ENCODE results near the gene CGNL1.

The CGNL1 gene

DNA sequence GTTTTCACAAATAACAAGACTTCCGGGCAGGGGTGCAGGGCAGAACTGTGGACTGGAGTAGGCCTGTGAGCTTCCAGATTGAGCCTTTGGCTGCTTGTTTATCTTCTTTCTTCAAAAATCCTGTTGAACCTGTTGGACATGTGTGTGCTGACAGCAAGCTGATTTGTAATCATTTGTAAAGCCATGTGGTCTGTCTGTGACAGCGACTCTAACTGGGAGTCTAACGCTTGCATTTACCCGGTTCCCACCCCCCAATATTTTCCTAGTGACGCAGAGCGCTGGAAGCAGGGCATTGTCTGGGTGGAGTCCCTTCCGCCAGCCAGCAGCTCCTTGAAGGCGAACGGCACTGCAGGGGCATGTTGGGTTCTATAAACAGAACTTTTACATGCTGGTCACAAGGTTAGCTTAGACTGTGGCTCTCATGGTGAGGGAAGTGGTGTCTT is 129.7 kb downstream of the CGNL1 start:
- Histone ChIP-seq H3K4me3 (ENCODE audit: low read depth, low read length) (no peak overlapping the region), H3K27ac (ENCODE audit: extremely low read depth, low read depth, low read length) (no peak overlapping the region), H3K36me3 (ENCODE audit: control insufficient read depth in 2 of 2, insufficient read depth in 1 of 2, low read length in 2 of 2) (no peaks in the 10 kb centered on the region), H3K4me1 (ENCODE audit: control insufficient read depth, insufficient read depth, low read length) (no peaks in the 10 kb centered on the region), H3K9me3 (ENCODE audit: control insufficient read depth, insufficient read depth, low read depth, low read length) (no peaks in the 10 kb centered on the region)
- TF ChIP-seq SCRT2 (tag by site-specific recombination; IDR thresholded peaks at IDR 0.05) (peak; percentile 54; the same call in 1 of the 2 replicates), HOXD13 (CRISPR knock-in tag; IDR thresholded peaks at IDR 0.05; ENCODE audit: borderline replicate concordance) (no peak)
- POLR2A ChIA-PET: no interaction called here
- CTCF ChIA-PET: interaction anchor here (1.1 kb wide), 1 partner anchor 165 kb away, joined by 3 read pairs; no protein-coding TSS in a partner anchor

DNA sequence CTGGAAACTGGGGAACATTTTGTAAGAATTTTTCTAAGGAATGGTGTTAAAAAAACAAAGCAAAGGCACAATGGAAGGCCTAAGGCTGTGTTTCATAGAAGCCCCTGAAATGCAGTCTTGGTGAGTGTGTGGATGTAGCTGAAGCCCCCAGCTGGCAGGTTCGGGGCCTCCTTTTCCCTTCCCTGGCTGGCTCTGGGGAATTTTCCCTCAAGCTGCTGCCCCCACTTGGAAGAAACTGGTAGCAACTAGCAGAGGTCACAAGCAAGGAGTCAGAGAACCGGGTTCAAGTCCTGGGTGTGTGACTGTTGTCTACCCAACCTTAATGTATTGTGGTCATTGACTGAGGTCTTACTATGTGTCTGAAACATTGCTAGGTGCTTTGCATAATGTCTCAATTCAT is 130.1 kb downstream of the CGNL1 start:
- TF ChIP-seq ZNF677 (tag by site-specific recombination; IDR thresholded peaks at IDR 0.05): no peak
- TF ChIP-seq YY2 (tag by site-specific recombination; IDR thresholded peaks at IDR 0.05): no peak
- TF ChIP-seq ZNF302 (tag by site-specific recombination; IDR thresholded peaks at IDR 0.05; ENCODE audit: low read depth): no peak
- no peak for TF ChIP-seq ZNF24 (tag by site-specific recombination; IDR thresholded peaks at IDR 0.05)
- no peak for TF ChIP-seq ZNF274 (IDR thresholded peaks at IDR 0.05; ENCODE audit: low read length)
- TF ChIP-seq ZNF274 (tag by site-specific recombination; IDR thresholded peaks at IDR 0.05; ENCODE audit: borderline replicate concordance): no peak
- TF ChIP-seq, protein P1, sequence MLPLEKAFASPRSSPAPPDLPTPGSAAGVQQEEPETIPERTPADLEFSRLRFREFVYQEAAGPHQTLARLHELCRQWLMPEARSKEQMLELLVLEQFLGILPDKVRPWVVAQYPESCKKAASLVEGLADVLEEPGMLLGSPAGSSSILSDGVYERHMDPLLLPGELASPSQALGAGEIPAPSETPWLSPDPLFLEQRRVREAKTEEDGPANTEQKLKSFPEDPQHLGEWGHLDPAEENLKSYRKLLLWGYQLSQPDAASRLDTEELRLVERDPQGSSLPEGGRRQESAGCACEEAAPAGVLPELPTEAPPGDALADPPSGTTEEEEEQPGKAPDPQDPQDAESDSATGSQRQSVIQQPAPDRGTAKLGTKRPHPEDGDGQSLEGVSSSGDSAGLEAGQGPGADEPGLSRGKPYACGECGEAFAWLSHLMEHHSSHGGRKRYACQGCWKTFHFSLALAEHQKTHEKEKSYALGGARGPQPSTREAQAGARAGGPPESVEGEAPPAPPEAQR (tag by site-specific recombination; IDR thresholded peaks at IDR 0.05): no peak
- no peak for TF ChIP-seq ZFHX2 (tag by site-specific recombination; conservative IDR thresholded peaks at IDR 0.05)
- TF ChIP-seq ZNF223 (tag by site-specific recombination; IDR thresholded peaks at IDR 0.05): no peak
- no peak for TF ChIP-seq HOXA7 (CRISPR knock-in tag; IDR thresholded peaks at IDR 0.05; ENCODE audit: borderline replicate concordance)
- TF ChIP-seq ZNF350 (tag by site-specific recombination; IDR thresholded peaks at IDR 0.05): no peak
- no peak for TF ChIP-seq ZNF701 (tag by site-specific recombination; IDR thresholded peaks at IDR 0.05)
- TF ChIP-seq ZNF473 (tag by site-specific recombination; IDR thresholded peaks at IDR 0.05): no peak
- TF ChIP-seq BCL11B (tag by site-specific recombination; IDR thresholded peaks at IDR 0.05; ENCODE audit: low read depth): no peak
- TF ChIP-seq ZNF610 (tag by site-specific recombination; IDR thresholded peaks at IDR 0.05; ENCODE audit: borderline replicate concordance): no peak
- TF ChIP-seq ZBTB1 (tag by site-specific recombination; IDR thresholded peaks at IDR 0.05): no peak
- TF ChIP-seq, protein P2, sequence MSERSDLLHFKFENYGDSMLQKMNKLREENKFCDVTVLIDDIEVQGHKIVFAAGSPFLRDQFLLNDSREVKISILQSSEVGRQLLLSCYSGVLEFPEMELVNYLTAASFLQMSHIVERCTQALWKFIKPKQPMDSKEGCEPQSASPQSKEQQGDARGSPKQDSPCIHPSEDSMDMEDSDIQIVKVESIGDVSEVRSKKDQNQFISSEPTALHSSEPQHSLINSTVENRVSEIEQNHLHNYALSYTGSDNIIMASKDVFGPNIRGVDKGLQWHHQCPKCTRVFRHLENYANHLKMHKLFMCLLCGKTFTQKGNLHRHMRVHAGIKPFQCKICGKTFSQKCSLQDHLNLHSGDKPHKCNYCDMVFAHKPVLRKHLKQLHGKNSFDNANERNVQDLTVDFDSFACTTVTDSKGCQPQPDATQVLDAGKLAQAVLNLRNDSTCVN (tag by site-specific recombination; optimal IDR thresholded peaks at IDR 0.05): no peak
- TF ChIP-seq KLF10 (tag by site-specific recombination; IDR thresholded peaks at IDR 0.05): no peak
- no peak for TF ChIP-seq ZNF501 (tag by site-specific recombination; IDR thresholded peaks at IDR 0.05)
- POLR2A ChIA-PET: no interaction called here
- Histone ChIP-seq H3K27ac (ENCODE audit: extremely low read depth, low read depth, low read length) (no peak overlapping the region), H3K4me1 (ENCODE audit: control insufficient read depth, insufficient read depth, low read length) (no peaks in the 10 kb centered on the region), H3K36me3 (ENCODE audit: control insufficient read depth in 2 of 2, insufficient read depth in 1 of 2, low read length in 2 of 2) (no peaks in the 10 kb centered on the region), H3K4me3 (ENCODE audit: low read depth, low read length) (no peak overlapping the region), H3K9me3 (ENCODE audit: control insufficient read depth, insufficient read depth, low read depth, low read length) (no peaks in the 10 kb centered on the region)
- CTCF ChIA-PET: interaction anchor here (1.1 kb wide), 1 partner anchor 166 kb away, joined by 3 read pairs; no protein-coding TSS in a partner anchor

DNA sequence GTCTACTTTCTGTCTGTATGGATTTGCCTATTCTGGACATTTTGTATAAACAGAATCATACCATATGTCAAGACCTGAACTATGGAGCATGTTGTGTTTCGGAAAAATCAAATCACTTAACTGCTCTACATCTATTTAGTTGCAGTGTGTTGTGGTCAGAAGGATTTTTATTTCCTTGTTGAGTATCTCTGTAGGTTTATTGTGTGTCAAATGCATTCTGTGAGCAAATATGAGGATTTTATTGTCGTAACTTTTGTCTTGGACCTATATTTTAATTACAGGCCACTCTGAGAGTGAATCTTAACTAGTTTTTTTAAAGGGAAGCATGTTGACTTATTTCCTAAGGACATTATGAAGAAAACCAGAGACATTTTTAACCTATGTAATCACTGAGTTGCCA is 130.8 kb downstream of the CGNL1 start:
- Histone ChIP-seq H3K27ac (ENCODE audit: extremely low read depth, low read depth, low read length) (no peak overlapping the region), H3K4me1 (ENCODE audit: control insufficient read depth, insufficient read depth, low read length) (no peaks in the 10 kb centered on the region), H3K4me3 (ENCODE audit: low read depth, low read length) (no peak overlapping the region), H3K9me3 (ENCODE audit: control insufficient read depth, insufficient read depth, low read depth, low read length) (no peaks in the 10 kb centered on the region), H3K36me3 (ENCODE audit: control insufficient read depth in 2 of 2, insufficient read depth in 1 of 2, low read length in 2 of 2) (no peaks in the 10 kb centered on the region)
- CTCF ChIA-PET: no interaction called here
- POLR2A ChIA-PET: no interaction called here
- TF ChIP-seq ZNF830 (tag by site-specific recombination; IDR thresholded peaks at IDR 0.05; ENCODE audit: low read depth) (no peak), GLI2 (tag by site-specific recombination; IDR thresholded peaks at IDR 0.05; ENCODE audit: borderline replicate concordance, low read depth) (no peak), MEIS1 (CRISPR knock-in tag; IDR thresholded peaks at IDR 0.05; ENCODE audit: borderline replicate concordance) (no peak), KLF10 (tag by site-specific recombination; IDR thresholded peaks at IDR 0.05) (no peak), ZNF768 (tag by site-specific recombination; IDR thresholded peaks at IDR 0.05) (no peak), ZNF133 (tag by site-specific recombination; IDR thresholded peaks at IDR 0.05) (no peak), ZNF10 (tag by site-specific recombination; IDR thresholded peaks at IDR 0.05) (no peak), ZNF416 (tag by site-specific recombination; IDR thresholded peaks at IDR 0.05) (no peak), ZFP3 (tag by site-specific recombination; IDR thresholded peaks at IDR 0.05; ENCODE audit: low read depth) (no peak), ZNF677 (tag by site-specific recombination; IDR thresholded peaks at IDR 0.05) (no peak)
- TF ChIP-seq, protein P3, sequence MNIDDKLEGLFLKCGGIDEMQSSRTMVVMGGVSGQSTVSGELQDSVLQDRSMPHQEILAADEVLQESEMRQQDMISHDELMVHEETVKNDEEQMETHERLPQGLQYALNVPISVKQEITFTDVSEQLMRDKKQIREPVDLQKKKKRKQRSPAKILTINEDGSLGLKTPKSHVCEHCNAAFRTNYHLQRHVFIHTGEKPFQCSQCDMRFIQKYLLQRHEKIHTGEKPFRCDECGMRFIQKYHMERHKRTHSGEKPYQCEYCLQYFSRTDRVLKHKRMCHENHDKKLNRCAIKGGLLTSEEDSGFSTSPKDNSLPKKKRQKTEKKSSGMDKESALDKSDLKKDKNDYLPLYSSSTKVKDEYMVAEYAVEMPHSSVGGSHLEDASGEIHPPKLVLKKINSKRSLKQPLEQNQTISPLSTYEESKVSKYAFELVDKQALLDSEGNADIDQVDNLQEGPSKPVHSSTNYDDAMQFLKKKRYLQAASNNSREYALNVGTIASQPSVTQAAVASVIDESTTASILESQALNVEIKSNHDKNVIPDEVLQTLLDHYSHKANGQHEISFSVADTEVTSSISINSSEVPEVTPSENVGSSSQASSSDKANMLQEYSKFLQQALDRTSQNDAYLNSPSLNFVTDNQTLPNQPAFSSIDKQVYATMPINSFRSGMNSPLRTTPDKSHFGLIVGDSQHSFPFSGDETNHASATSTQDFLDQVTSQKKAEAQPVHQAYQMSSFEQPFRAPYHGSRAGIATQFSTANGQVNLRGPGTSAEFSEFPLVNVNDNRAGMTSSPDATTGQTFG (tag by site-specific recombination; IDR thresholded peaks at IDR 0.05; ENCODE audit: borderline replicate concordance): no peak
